GM12874 (cell line): ENCODE results near the gene FOSL1.

Experiments used
- TF ChIP-seq, protein P1 (sequence below): IDR thresholded peaks from 2 replicates; pipeline ENCODE4 v1.5.1; 2011; ENCODE audit warnings: low read depth, mild to moderate bottlenecking, control low read depth, low read length, moderate library complexity; ENCODE audit not compliant: insufficient read depth

FOSL1 gene

DNA sequence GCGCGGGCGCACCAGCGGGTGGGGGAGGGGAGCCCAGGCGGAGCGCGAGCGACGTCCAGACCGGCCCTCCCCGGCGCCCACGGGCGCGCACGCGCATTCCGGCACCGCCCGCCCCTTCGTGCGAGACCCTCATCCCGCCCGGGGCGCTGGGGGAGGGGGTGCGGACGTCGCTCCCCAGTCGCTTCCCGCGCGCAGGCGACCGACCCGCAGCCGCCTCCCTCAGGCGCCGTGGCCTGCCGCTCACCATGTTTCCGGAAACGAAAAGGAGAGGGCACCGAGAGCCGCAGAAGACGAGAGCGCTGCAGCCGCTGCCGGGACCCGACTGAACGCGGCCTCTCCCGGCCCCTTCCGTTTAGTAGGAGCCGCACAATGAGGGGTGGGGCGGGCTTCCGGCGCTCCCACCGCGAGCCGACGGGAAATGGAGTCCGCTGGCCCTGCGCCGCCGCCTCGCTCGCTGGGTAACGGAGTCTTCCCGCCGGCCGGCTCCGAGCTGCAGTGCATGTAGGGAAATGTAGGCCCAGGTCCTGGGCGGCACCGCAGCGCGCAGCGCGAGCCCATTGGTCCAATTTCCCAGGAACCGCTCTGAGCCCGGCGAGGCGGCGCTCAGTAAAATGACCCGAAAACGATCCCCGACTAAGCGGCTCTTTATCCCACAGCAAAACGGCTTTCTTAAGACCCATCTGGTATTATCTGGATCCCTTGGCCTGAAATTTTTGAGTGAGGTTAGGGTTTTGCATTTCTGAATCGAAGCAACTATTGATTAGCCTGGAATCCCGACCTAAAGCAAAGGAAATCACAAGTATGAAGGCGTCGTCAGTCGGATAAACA lies 42.1 kb downstream of the FOSL1 start, which contains the start of gene CFL1:
Gene CFL1 (minus strand): TSS at position 328 of the 828 bp plus-strand sequence. CDS start 81 bp downstream, at position 247.
- TF ChIP-seq, protein P1, sequence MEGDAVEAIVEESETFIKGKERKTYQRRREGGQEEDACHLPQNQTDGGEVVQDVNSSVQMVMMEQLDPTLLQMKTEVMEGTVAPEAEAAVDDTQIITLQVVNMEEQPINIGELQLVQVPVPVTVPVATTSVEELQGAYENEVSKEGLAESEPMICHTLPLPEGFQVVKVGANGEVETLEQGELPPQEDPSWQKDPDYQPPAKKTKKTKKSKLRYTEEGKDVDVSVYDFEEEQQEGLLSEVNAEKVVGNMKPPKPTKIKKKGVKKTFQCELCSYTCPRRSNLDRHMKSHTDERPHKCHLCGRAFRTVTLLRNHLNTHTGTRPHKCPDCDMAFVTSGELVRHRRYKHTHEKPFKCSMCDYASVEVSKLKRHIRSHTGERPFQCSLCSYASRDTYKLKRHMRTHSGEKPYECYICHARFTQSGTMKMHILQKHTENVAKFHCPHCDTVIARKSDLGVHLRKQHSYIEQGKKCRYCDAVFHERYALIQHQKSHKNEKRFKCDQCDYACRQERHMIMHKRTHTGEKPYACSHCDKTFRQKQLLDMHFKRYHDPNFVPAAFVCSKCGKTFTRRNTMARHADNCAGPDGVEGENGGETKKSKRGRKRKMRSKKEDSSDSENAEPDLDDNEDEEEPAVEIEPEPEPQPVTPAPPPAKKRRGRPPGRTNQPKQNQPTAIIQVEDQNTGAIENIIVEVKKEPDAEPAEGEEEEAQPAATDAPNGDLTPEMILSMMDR: no peak

DNA sequence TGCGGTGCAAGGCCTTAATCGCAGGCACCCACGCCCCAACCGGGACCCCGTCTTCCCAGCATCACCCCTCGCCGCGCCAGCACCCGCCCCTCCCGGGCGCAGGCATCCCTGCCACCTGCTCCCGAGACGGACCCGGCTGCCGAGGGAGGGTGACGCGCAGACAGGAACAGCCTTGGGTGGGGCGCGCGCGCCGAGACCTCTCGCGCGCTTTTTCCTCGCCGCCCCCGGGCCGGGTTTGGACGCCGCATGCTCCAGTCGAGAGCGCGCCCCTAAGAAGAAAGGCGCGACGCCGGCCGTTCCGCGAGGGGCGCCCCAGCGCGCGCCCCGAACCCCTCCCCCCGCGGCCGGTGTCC lies 42.7 kb downstream of the FOSL1 start:
- TF ChIP-seq, protein P1: 0 out of 2 replicates have a peak, but pooled peaks have one; percentile 5

DNA sequence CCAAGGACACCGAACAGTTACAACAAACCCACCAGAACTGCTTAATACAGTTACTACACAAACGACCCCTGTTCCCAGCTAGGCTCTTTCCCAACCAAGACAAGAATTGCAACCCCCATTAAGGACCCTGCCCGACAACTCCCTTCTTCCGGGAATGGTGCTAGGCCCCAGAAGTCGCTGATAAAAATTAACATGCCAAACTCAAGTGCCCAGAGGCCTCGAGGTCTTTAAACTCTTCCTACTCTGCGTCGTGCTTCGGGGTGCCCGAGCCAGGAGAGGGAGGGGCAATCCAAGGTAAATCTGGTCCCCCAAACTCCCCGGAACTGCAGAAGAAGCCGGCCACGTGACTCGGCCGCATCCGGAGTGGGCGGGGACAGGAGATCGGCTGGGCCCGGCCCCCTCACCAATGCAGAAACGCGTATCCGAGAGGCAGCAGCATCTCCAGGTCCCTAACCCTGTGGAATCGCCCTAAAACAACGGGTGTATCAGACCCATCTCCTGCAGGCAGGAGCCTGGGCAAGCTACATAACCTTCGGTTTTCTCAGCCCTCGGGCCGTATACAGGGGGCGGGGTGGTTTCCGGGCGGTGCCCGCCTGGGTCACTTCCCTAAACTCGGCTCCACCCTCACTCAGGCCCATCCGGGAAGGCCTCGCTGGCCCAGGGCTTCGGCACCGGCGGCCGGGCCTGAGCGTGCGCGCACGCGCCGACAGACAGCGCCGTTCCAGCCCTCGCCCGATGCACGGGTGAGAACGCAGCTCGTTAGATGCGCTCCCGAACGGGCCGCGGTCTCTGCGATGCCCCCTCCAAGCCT lies 43.3 kb downstream of the FOSL1 start:
- TF ChIP-seq, protein P1: no peak

DNA sequence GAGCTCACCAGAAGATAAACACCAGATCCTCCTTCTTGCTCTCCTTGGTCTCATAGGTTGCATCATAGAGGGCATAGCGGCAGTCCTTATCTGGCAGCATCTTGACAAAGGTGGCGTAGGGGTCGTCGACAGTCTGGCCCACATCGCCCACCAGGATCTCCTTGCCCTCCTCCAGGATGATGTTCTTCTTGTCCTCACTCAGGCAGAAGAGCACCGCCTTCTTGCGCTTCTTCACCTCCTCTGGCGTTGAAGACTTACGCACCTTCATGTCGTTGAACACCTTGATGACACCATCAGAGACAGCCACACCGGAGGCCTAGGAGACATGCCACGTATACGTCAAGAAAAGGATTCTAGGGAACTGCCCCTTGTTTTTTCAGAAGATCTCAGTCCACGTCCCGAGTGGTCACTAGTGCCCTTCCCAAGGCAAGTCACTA lies 44.2 kb downstream of the FOSL1 start:
- TF ChIP-seq, protein P1: no peak

DNA sequence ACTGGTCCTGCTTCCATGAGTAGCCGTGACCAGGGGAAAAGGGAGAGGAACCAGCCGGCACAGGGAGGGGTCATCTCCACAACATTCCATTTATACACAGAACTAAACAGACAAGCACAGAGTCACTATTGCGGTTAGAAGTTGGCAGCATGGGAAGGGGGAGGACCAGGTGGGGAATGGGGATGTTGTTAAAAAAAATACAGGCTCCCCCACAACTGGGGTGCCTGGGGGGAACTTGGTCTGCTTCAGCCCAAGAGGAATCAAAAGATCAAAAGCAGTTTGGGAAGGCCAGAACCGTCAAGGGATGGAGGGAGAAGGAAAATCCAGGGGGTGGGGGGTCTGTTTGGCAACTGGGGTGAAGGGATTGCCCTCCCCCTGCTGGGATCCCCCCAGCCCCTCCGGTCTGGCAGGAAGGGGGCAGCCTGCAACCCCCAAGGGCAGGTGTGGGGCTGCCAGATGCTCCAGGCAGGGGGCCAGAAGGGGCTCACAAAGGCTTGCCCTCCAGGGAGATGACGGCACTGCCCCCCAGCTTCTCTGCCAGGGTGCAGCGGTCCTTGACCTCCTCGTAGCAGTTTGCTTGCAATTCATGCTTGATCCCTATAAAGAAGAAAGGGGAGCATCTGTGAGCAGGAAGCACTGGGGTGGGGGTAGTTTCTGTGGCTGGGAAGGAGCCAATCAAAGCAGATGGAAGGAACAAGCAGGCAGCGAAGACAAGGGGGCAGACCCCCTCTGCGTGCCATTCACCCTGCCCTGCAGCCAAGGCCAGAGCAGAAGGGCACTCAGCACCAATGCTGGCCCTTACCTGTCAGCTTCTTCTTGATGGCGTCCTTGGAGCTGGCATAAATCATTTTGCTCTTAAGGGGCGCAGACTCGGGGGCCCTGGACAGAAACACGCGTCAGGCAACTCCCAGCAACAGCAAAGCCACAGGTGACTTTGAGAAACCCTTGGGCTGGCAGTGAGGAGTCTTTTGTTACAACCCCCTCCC lies 45.0 kb downstream of the FOSL1 start:
- TF ChIP-seq, protein P1: no peak

DNA sequence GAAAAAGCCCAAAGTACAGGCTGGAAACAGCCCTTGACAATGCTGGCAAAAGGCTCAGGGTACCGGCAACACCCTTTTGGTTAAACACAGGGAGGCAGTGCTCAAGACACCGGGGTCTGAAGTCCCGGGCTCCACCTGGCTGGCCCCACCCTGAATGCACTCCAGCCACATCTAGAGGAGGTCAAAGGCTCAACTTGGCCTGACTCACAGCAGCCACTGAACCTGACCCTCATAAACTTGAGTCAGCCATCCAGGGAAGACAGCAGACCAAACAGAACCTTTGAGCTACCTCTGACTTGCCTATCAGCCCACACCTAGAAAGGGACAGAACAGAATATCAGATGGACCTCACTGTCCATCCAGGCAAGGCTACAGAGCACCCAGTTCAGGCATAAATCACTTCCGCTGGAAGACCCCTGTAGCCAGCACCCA lies 46.0 kb downstream of the FOSL1 start:
- TF ChIP-seq, protein P1: no peak
